Ovary (tissue), 9 donors: Measurements from ENCODE around the gene DRAXIN. TPM values are rescaled to one million over a fixed set of nuclear protein-coding genes. Genes with fewer than 3 reads are reported as not detected.

Source experiments
- DNase-seq, 5 donors: peaks; one replicate each; pipeline ENCODE4 v3.0.0-alpha.2; 2019 to 2020
- H3K27ac ChIP-seq, 2 donors: fragments of 200-600 bp; one replicate each; pipeline versions ENCODE4 v1.5.1 to v1.8.0; 2019 to 2022
- H3K27me3 ChIP-seq: fragments of 200-600 bp; one replicate; pipeline ENCODE4 v1.8.0; 2022
- H3K36me3 ChIP-seq: fragments of 200-600 bp; sonication (generic); one replicate; pipeline ENCODE4 v1.5.1; 2019
- H3K4me1 ChIP-seq: one replicate; pipeline ENCODE4 v1.8.1; 2013; ENCODE audit warnings: mild to moderate bottlenecking, moderate library complexity; ENCODE audit not compliant: insufficient read depth
- H3K4me3 ChIP-seq: fragments of 200-600 bp; sonication (generic); one replicate; pipeline ENCODE4 v1.5.1; 2017
- H3K9me3 ChIP-seq, 2 donors: fragments of 200-600 bp in 1 of 2; sonication (generic) in 1 of 2; one replicate each; pipeline versions ENCODE4 v1.5.1 to v1.8.1; 2013 to 2019; ENCODE audit warnings: mild to moderate bottlenecking in 1 of 2, moderate library complexity in 1 of 2
- EP300 ChIP-seq: sonication (generic); formaldehyde crosslinking; IDR thresholded peaks from one replicate; pipeline ENCODE4 v1.6.1; 2017; ENCODE audit warnings: antibody characterized with exemption
- POLR2A ChIP-seq: fragments of 450-650 bp; IDR thresholded peaks from one replicate; pipeline ENCODE4 v1.6.1; 2017; ENCODE audit warnings: antibody characterized with exemption, mild to moderate bottlenecking, moderate library complexity
- WGBS, 3 donors: extraction: QIAGEN DNeasy Blood & Tissue Kit in 1 of 3; methylation state at CpG; one replicate each; pipeline versions ENCODE4 v1.1.5 to v1.1.7; 2013 to 2017; 5-methylcytosine and 5-hydroxymethylcytosine counted together
- intact Hi-C, 4 donors: fragments of 100-400 bp; cut with DNase I; formaldehyde crosslinking; loops; one replicate each; pipeline versions ENCODE4 v1.11.0 to v1.15.1; 2022 to 2023
- polyA plus RNA-seq, 2 donors: library from polyadenylated mRNA; stranded (reverse); fragments of 200-250 nt in 1 of 2; fragments of 350-450 nt in 1 of 2; fragmentation: Illumina TruSeq in 1 of 2; extraction: RNeasy Lipid Tissue Mini Kit (QIAGEN cat#74804) in 1 of 2; gene quantifications; one replicate each; pipeline ENCODE4 v1.2.3, GENCODE V29; 2013 to 2014
- total RNA-seq, 7 donors: library from RNA; depleted of rRNA in 2 of 7; stranded (reverse); fragments of >200 nt in 2 of 7; fragmentation: NEBNext Ultra II Directional in 3 of 7; extraction: Animal tissue kit (Norgen Biotek cat#: 25700) in 3 of 7; gene quantifications; one replicate each; pipeline versions ENCODE4 v1.1.0 to v1.2.4, GENCODE V29; 2016 to 2023
- TF ChIP-seq, protein P1 (sequence below), 3 donors: fragments of 450-650 bp in 2 of 3; fragments of 200-600 bp in 1 of 3; IDR thresholded peaks; one replicate each; pipeline versions ENCODE4 v1.5.1 to v1.8.0; 2016 to 2022; ENCODE audit warnings: antibody characterized with exemption in 3 of 3, mild to moderate bottlenecking in 1 of 3
- donor health status: DM: no; HTN: no; CAD: no; lungs with moderate emphysema.
- donor health status: DM: no; HTN: no; CAD: no.
- donor health status: Bipolar disorder and iron deficiency.
- donor health status: DM: yes; HTN: yes; CAD: no.
- donor health status: DM: no; HTN: no; CAD: no.
- donor health status: DM: yes; HTN: yes; CAD: no.

The DRAXIN gene
- total and polyA plus RNA-seq, 9 donors = under 0.01 to 0.33 (median 0.05) TPM; not detected in 2

- TF ChIP-seq EP300 (no peak), POLR2A (no peak)
- TF ChIP-seq, protein P1, sequence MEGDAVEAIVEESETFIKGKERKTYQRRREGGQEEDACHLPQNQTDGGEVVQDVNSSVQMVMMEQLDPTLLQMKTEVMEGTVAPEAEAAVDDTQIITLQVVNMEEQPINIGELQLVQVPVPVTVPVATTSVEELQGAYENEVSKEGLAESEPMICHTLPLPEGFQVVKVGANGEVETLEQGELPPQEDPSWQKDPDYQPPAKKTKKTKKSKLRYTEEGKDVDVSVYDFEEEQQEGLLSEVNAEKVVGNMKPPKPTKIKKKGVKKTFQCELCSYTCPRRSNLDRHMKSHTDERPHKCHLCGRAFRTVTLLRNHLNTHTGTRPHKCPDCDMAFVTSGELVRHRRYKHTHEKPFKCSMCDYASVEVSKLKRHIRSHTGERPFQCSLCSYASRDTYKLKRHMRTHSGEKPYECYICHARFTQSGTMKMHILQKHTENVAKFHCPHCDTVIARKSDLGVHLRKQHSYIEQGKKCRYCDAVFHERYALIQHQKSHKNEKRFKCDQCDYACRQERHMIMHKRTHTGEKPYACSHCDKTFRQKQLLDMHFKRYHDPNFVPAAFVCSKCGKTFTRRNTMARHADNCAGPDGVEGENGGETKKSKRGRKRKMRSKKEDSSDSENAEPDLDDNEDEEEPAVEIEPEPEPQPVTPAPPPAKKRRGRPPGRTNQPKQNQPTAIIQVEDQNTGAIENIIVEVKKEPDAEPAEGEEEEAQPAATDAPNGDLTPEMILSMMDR (IDR thresholded peaks at IDR 0.05) = no peak
- WGBS, 3 donors = 71 to 84% (median 80%) methylated on average over 5 to 14 of the region's 14 CpGs
- intact Hi-C loops = no loop called here
Measured at GRCh38 chr1:11668516-11668915, 23.0 kb upstream of the DRAXIN start.

DNA sequence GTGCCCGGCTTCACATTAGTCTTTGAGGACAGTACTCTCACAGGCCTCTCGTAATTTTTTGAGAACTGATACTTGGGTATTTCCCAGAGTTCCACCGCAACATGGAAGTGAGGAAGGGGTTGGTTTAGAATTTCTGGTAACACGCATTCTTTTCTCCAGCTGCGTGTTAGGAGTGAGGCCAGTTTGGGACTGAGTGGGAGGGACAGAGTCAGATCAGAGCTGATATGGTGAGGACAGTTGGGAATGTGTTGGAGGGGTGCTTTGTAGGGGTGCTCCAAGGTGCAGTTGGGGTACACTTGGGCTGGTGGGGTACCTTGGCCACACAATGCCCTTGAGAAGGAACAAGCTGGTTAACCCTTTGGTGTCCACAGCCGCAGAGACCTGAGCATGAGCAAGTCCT, 20.8 kb upstream of the DRAXIN start:
- Histone ChIP-seq H3K36me3 (no peaks in the 10 kb centered on the region), H3K4me3 (no peak overlapping the region), H3K27ac (no peak overlapping the region), H3K27me3 (no peaks in the 10 kb centered on the region), H3K9me3 (no peaks in the 10 kb centered on the region), H3K4me1 (no peaks in the 10 kb centered on the region)
- 55 to 72% (median 60%) methylated on average over 6 of the region's 6 CpGs for WGBS, 3 donors
- intact Hi-C loops = no loop called here
- TF ChIP-seq EP300 (no peak), POLR2A (no peak)
- TF ChIP-seq, protein P1 (IDR thresholded peaks at IDR 0.05) = no peak
- no peak for DNase-seq

More at GRCh38 chr1:11668516-11668915, 23.0 kb upstream of the DRAXIN start:
- no peak overlapping the region for H3K27ac ChIP-seq
- no peak for DNase-seq
- no peaks in the 10 kb centered on the region for H3K9me3 ChIP-seq
- H3K4me1 ChIP-seq = no peaks in the 10 kb centered on the region
- no peaks in the 10 kb centered on the region for H3K36me3 ChIP-seq
- H3K27me3 ChIP-seq = no peaks in the 10 kb centered on the region
- H3K4me3 ChIP-seq = no peak overlapping the region

- Histone ChIP-seq H3K4me3 (no peak overlapping the region), H3K9me3 (no peaks in the 10 kb centered on the region), H3K4me1 (no peaks in the 10 kb centered on the region), H3K27ac (no peak overlapping the region), H3K36me3 (no peaks in the 10 kb centered on the region), H3K27me3 (no peaks in the 10 kb centered on the region)
- TF ChIP-seq, protein P1 (IDR thresholded peaks at IDR 0.05) = no peak
- TF ChIP-seq POLR2A = no peak
- no peak for TF ChIP-seq EP300
- intact Hi-C loops = no loop called here
- DNase-seq = no peak
- 87 to 88% (median 87%) methylated on average over 6 of the region's 6 CpGs for WGBS, 3 donors
Measured at GRCh38 chr1:11671205-11671543, 20.3 kb upstream of the DRAXIN start.

DNA sequence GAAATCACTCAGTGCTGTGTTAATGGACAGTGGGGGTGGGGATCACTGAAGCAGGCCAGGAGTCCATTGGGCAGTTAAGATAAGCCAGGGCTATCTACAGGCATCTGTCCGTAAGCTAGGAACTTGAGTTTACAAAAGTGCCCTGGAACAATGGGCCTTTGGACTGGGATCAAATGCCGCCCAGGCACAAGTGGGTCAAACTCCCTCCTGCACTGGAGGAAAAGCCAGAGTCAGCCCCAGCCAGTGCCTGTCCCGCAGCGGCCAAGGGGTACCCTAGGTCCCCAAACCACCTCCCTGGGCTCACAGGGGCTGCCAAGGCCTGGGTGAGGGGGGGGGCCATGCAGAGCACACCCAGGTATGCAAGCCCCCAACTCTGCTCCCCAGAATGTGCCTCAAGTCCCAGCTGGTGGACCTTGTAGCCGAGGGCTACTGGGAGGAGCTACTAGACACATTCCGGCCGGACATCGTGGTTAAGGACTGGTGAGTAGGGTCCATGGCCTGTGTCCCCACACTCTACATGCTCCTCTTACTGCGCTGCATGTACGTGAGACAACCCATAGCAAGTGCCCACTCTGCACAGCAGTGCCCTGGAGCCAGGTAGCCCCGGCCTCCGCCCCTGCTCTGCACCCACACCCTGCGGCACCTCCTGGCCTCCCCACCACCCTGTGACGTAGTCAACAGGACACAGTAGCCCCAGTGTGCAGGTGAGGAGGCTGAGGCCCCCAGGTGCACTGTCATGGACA, 19.8 kb upstream of the DRAXIN start:
- no peak overlapping the region for H3K4me3 ChIP-seq
- no peaks in the 10 kb centered on the region for H3K27me3 ChIP-seq
- H3K27ac ChIP-seq = no peak overlapping the region
- no peaks in the 10 kb centered on the region for H3K9me3 ChIP-seq
- H3K4me1 ChIP-seq = no peaks in the 10 kb centered on the region
- no peak for DNase-seq
- TF ChIP-seq, protein P1 (IDR thresholded peaks at IDR 0.05) = no peak
- TF ChIP-seq POLR2A (no peak), EP300 (no peak)
- 86 to 90% (median 86%) methylated on average over 14 of the region's 14 CpGs for WGBS, 3 donors
- intact Hi-C loops = no loop called here
- H3K36me3 ChIP-seq = no peaks in the 10 kb centered on the region
